HG02840 (cell line): Measurements from ENCODE around the gene NPB.

Source experiments
- ATAC-seq: cut with Tn5 transposase; IDR thresholded peaks from one replicate; pipeline ENCODE4 v1.9.1; 2021; ENCODE audit warnings: mild to moderate bottlenecking, moderate library complexity, moderate number of reproducible peaks; ENCODE audit not compliant: unreplicated experiment, low FRiP score

NPB gene

GRCh38 chr17:81902023-81902652 is at the start of gene NPB:
Gene NPB (plus strand): TSS chr17:81902238. CDS start chr17:81902278, 40 bp downstream.
- ATAC-seq: no peak

- no peak for ATAC-seq
These were observed 46.9 kb upstream of the NPB start for GRCh38 chr17:81854974-81855774.

GRCh38 chr17:81858170-81858966 is 43.7 kb upstream of the NPB start:
- no peak for ATAC-seq

DNA sequence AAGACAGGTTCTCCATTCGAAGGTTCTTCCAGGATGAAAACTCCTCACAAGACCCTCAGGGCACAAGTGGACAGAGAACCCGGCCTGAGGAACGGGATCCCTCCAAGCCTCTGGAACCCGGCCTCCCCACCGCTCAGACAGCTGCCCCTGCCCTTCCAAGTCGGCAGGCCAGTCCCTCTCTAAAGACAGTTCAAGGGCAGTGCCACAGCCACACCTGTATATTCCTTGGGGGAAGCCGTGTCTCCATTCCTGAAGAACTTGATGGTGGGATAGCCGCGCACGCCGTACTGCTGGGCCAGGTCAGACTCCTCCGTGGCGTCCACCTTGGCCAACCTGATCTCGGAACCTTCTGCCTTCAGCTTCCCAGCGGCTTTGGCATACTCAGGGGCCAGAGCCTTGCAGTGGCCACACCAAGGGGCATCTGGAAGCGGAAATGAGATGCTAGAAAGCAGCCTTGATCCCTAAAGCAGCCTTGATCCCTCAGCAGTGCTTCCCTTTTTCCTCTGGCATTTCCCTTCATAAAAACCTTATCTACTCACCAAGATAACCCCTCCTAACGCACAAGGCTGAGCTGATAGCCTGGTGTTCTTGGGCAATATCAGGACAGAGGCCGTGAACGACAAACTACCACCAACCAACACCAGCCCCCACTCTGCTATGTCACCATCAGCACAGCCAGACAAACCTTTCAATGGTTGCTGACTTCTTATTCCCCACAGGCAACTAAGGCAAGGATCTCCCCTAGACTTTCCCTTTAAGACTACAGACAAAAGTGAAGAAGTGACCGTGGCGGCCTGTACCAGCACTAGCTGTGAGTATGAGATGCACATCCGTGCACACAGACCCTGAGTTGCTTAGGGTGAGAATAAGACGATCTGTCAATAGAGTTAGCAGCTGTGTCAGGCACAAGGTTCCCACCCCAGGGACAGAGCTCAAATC is 42.8 kb upstream of the NPB start:
- no peak for ATAC-seq

DNA sequence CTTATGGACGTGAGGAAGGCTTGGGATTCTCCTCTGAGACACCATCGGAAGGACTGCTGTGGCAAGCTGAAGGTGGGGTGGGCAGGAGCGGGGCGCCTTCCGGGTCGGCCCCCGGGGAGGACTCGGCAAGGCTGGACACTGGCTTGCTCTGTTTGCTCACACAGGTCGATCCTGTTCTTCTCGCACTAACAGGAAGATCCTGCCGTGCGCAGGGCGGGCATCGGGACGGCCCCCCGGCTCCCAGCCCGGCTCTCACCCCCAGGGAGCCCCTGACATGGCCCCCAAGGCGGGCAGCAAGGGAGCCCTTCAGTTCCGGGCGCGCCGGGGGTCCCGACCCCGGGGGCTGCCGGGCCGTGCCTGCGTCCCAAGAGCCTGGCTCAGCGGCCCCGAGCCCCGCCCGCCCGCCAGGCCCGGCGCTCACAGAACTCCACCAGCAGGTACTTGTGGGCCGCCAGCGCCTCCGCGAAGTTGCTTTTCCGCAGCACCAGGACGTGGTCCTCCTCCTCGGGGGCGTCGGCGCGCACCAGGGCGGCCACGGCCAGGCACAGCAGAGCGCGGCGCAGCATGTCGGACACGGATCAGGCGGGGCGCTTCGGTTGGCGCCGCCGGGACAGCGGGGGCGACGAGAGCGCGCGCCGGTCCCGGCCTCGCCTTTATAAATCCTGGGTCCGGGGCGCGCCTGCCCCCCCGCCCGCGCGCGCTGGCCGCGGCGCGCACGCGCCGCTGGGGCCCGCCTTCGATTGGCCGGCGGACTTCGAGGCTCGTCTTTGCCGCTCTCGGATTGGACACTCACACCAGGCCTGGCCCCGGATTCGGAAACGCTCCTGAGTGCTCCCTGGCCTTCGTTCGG is 41.9 kb upstream of the NPB start, which contains the start of gene P4HB:
TSS of gene P4HB (minus strand) at position 630 of the 850 bp plus-strand sequence. CDS start at position 566, 64 bp downstream.
- peak; percentile 79 for ATAC-seq

GRCh38 chr17:81860756-81861568 is 41.1 kb upstream of the NPB start:
- ATAC-seq: peak; percentile 78

GRCh38 chr17:81863123-81863675 is 38.8 kb upstream of the NPB start:
- ATAC-seq: no peak

DNA sequence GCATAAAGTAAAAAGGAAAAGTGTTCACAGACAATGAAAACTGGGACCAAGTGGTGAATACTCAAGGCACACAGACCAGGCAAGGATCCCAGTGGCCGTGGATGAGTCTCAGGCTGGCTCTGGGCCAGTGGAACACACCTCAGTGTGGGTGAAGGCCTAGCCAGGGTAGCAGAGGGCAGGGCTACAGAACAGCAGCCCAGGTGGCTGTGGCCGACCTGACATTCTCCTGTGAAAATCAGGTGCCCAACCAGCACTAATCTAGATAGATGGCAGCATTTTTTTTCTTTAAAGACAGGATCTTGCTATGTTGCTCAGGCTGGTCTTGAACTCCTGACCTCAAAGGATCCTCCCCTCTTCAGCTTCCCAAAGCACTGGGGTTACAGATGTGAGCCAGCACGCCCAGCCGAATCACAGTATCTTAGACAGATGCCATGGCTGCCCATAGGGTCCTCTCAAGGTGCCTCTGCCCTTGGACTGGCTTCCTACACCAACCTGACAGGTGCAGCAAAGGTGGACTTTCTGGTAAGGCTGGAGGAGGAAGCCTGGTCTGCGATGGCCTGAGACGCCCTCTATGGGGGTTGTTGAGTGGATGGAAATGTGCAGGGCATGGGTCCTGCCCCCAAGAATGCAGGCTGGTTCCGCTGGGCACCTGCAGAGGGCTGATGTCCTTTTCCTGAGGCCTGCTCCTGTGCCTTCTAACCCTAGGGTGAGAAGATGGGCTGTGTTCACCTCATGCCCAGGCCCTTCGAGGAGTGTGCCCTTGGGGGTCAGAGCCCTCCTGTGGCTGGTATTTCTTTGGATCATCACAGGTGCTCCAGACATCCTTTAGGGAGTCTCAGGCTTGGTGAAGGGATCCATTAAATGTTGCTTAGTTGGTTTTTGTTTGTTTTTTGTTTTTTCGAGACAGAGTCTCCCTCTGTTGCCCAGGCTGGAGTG is 37.9 kb upstream of the NPB start:
- no peak for ATAC-seq

GRCh38 chr17:81865358-81865732 is 36.7 kb upstream of the NPB start:
- no peak for ATAC-seq

- ATAC-seq: no peak
These were observed 36.2 kb upstream of the NPB start for GRCh38 chr17:81865733-81866439.

DNA sequence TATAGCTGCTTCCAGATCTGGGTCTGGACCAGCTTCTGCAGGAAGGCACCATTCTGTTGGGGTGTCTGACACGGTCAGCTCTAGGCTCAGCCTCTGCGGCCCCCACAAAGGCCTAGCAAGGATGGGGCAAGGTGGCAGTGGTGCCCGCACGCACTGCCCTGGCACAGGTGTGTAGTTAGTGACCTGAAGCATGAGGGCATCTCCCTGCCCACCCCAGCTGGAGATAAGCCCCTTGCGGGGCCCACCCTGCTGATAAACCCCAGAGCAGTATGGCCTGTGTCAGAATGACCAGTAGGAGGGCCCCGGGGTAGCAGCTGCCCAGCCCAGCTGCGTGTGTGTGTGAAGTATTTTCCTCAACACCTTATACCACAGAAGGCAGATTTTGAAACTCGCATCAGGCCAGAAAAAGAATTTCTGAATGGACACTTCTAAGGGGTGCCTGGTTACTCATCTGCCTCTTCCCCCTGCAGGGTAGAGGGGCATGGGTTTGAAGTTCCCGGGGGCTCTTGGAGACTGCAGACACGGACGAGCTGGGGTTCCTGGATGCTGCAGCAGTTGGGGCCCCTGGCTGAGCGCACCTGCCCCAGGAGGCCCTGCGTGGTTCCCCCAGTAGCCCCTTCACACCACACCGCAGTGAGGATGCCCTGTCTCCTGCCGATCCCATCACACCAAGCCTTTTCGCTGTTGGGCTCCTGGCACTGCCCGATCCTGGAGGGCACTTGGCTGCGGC is 35.4 kb upstream of the NPB start:
- no peak for ATAC-seq

GRCh38 chr17:81867170-81867990 is 34.7 kb upstream of the NPB start:
- ATAC-seq: no peak

- no peak for ATAC-seq
These were observed 33.9 kb upstream of the NPB start for GRCh38 chr17:81867991-81868673.

GRCh38 chr17:81868674-81869220 is 33.3 kb upstream of the NPB start:
- no peak for ATAC-seq
